GM12872 (cell line): ENCODE data around the gene OR5A1.
A peak's percentile ranks its signal among the peaks of the same experiment; 100 is the strongest.

Experiments
- CTCF ChIP-seq: IDR thresholded peaks from 3 replicates; pipeline ENCODE4 v1.5.1; 2011; ENCODE audit warnings: low read depth, mild to moderate bottlenecking, low read length, moderate library complexity; ENCODE audit not compliant: insufficient read depth

Gene OR5A1

GRCh38 chr11:59416613-59417012 lies 19.7 kb upstream of the OR5A1 start:
- TF ChIP-seq CTCF = no peak

- no peak for TF ChIP-seq CTCF
Observed at GRCh38 chr11:59417023-59417422, 19.2 kb upstream of the OR5A1 start.

DNA sequence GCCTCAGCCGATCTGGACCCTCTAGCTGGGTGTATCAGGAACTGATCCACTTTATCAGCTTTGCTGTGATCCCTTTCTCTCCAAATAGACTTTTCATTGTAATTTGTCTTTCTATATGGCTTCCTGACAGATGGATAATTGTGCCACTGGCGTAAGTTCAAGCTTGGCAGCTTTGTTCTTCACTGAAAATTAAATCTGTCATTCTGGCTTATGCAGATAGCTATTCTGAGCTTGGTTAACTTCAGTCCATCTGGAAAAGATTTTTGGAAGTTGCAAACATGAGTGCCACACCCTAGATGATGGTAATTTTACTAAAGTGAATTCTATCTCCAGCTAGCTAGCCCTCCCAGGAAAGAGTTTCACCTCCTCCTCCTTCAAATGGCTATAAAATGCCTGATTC lies 18.1 kb upstream of the OR5A1 start:
- no peak for TF ChIP-seq CTCF

DNA sequence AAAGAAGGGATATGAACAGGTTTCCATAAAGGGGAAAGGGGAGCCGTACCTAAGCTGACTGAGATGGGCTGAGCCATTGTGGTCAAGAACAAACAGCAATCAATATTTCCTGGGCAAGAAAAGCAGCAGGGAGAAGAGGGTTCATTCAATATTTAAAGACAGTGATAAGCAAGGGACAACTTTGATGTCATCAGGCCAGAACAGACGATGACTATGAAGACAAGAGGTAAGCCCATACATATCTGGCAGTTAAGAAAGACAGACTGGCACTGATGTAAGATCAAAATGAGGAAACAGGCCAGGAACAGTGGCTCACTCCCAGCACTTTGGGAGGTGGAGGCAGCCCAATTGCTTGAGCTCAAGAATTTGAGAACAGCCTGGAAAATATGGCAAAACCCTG lies 12.4 kb upstream of the OR5A1 start:
- no peak for TF ChIP-seq CTCF

DNA sequence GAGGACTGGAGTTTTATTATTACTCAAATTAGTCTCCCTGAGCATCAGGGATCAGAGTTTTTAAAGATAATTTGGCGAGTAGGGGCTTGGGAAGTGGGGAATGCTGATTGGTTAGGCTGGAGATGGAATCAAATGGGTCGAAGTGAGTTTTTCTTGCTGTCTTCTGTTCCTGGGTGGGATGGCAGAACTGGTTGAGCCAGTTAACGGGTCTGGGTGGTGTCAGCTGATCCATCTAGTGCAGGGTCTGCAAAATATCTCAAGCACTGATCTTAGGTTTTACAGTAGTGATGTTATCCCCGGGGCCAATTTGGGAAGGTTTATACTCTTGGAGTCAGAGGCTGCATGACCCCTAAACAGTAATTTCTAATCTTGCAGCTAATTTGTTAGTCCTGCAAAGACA lies 11.1 kb upstream of the OR5A1 start:
- TF ChIP-seq CTCF = no peak

GRCh38 chr11:59426361-59427067 lies 9.8 kb upstream of the OR5A1 start, which contains the start of gene OR5A2:
Gene OR5A2 (minus strand): TSS chr11:59426413. CDS start chr11:59422953, 3,460 bp downstream.
- no peak for TF ChIP-seq CTCF

DNA sequence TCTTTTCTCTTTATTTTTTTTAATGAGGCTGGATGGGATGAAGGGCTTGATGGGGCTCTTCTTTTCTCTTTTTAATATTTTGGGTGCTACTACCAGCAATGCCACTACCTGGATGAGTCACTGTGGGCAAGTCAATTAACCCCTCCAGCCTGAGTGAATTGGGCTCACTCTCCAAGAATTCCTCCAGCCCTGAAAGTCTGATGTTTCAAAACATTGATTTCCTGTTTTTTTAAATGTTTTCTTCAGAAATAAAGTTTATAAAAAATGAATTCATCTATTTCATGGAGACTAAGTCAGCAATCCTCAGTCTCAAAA lies 9.2 kb upstream of the OR5A1 start:
- no peak for TF ChIP-seq CTCF

DNA sequence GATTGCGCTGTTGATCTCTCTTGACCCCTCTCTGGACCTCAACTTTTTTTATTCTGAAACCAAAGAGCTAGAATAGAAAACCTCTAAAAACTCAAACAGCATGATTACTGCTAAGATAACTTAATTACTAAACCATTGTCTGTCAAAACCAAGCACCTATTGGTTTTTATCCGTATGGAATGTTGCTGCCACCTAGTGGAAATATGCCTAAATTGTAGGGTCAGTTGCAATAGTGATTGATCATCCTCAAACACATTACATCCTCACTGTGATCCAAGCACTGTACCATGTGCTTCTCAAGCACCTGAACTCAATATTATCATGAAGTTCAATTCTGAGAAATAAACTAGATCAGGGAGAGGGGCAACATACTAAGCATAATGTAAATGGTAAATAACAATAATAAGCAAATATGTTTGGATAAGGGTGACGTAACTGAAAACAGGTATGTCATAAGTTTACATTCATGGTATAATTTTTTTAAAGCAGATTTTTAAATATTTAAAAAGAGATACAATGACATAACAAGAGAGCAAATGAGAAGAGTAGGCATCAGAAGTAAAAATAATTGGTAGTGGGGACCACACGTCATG lies 6.2 kb upstream of the OR5A1 start:
- TF ChIP-seq CTCF = peak; percentile 70
